K562 (cell line): ENCODE data around the gene E2F1. TPM values are rescaled to one million over a fixed set of nuclear protein-coding genes. Genes with fewer than 3 reads are reported as not detected.

ENCODE experiments used
- ADNP ChIP-seq: fragments of 200-800 bp; sonication (Bioruptor generic); IDR thresholded peaks from 2 replicates; pipeline ENCODE4 v1.6.1; 2016; ENCODE audit warnings: missing genetic modification characterization, missing compliant biosample characterization
- CHCHD3 ChIP-seq: fragments of 250-450 bp; sonication (Bioruptor Pico); IDR thresholded peaks from 2 replicates; pipeline ENCODE4 v2.1.2; 2022; ENCODE audit warnings: mild to moderate bottlenecking
- CREB3L1 ChIP-seq: fragments of 450-650 bp; IDR thresholded peaks from 2 replicates; pipeline ENCODE4 v1.6.1; 2014; ENCODE audit warnings: low read depth, mild to moderate bottlenecking, moderate library complexity, borderline replicate concordance
- DMBX1 ChIP-seq: fragments of 250-450 bp; sonication (Bioruptor Pico); IDR thresholded peaks from 2 replicates; pipeline ENCODE4 v1.8.0; 2022; ENCODE audit warnings: inconsistent platforms, mild to moderate bottlenecking, moderate library complexity, borderline replicate concordance
- ESRRA ChIP-seq: fragments of 450-650 bp; IDR thresholded peaks from 2 replicates; pipeline ENCODE4 v1.6.1; 2014; ENCODE audit warnings: low read depth, mild to moderate bottlenecking, moderate library complexity, borderline replicate concordance
- FOXK1 ChIP-seq: sonication (generic); formaldehyde crosslinking; IDR thresholded peaks from 2 replicates; pipeline ENCODE4 v1.8.0; 2022; ENCODE audit warnings: missing genetic modification reagents, mild to moderate bottlenecking, borderline replicate concordance
- GATAD2A ChIP-seq: fragments of 450-650 bp; IDR thresholded peaks from 2 replicates; pipeline ENCODE4 v1.6.1; 2017
- HMBOX1 ChIP-seq: sonication (generic); IDR thresholded peaks from 2 replicates; pipeline ENCODE4 v1.6.1; 2016
- HMGXB4 ChIP-seq: sonication (generic); formaldehyde crosslinking; IDR thresholded peaks from 2 replicates; pipeline ENCODE4 v1.8.1; 2023; ENCODE audit warnings: mild to moderate bottlenecking, missing genetic modification reagents
- KAT7 ChIP-seq: sonication (generic); formaldehyde crosslinking; IDR thresholded peaks from 2 replicates; pipeline ENCODE4 v1.8.0; 2022; ENCODE audit warnings: missing genetic modification reagents, mild to moderate bottlenecking, borderline replicate concordance
- KDM2B ChIP-seq: fragments of 250-450 bp; sonication (Bioruptor Pico); IDR thresholded peaks from 2 replicates; pipeline ENCODE4 v1.8.0; 2021; ENCODE audit warnings: mild to moderate bottlenecking, moderate library complexity
- MED1 ChIP-seq: sonication (generic); formaldehyde crosslinking; IDR thresholded peaks from 2 replicates; pipeline ENCODE4 v1.8.1; 2023; ENCODE audit warnings: missing genetic modification reagents, borderline replicate concordance
- NKRF ChIP-seq: fragments of 450-650 bp; IDR thresholded peaks from 2 replicates; pipeline ENCODE4 v1.6.1; 2016; ENCODE audit warnings: borderline replicate concordance
- POLR2B ChIP-seq: fragments of 450-650 bp; IDR thresholded peaks from 2 replicates; pipeline ENCODE4 v1.6.1; 2018; ENCODE audit warnings: low read depth; ENCODE audit not compliant: partially characterized antibody
- PREB ChIP-seq: sonication (generic); formaldehyde crosslinking; IDR thresholded peaks from 2 replicates; pipeline ENCODE4 v1.8.1; 2023; ENCODE audit warnings: mild to moderate bottlenecking, missing genetic modification reagents
- ZMIZ1 ChIP-seq, 2 experiments: fragments of 150-350 bp in 1 of 2; IDR thresholded peaks; 2 replicates each; pipeline ENCODE4 v1.6.1; 2012 to 2016; ENCODE audit warnings: low read depth in 2 of 2, low read length in 2 of 2, mild to moderate bottlenecking in 1 of 2, moderate library complexity in 1 of 2
- ZNF217 ChIP-seq: sonication (generic); formaldehyde crosslinking; IDR thresholded peaks from 2 replicates; pipeline ENCODE4 v1.8.0; 2022; ENCODE audit warnings: mild to moderate bottlenecking, missing genetic modification reagents
- ZNF239 ChIP-seq: fragments of 250-450 bp; sonication (Bioruptor Pico); IDR thresholded peaks from 2 replicates; pipeline ENCODE4 v1.4.0; 2020; ENCODE audit warnings: mild to moderate bottlenecking
- polyA plus RNA-seq, 8 experiments: library from polyadenylated mRNA; depleted of rRNA in 4 of 8; stranded (reverse) in 5 of 8; unstranded in 3 of 8; fragments of >200 nt; fragmentation: Nextera tagmentation in 2 of 8; fragmentation: Illumina TruSeq in 1 of 8; extraction: Ambion mirVana in 2 of 8; extraction: Trizol in 1 of 8; gene quantifications; 2 replicates each; pipeline versions ENCODE4 v1.2.1 to v1.2.3, GENCODE V29; 2011 to 2014; ENCODE audit warnings: inconsistent platforms in 1 of 8, missing spikeins in 1 of 8
- total RNA-seq, 7 experiments: library from RNA; depleted of rRNA in 6 of 7; stranded (reverse); fragments of >200 nt in 6 of 7; fragmentation: Illumina TruSeq in 2 of 7; extraction: Trizol in 2 of 7; gene quantifications; 2 replicates each; pipeline versions ENCODE4 v1.2.1 to v1.2.3, GENCODE V29; 2011 to 2021; ENCODE audit warnings: low replicate concordance in 1 of 7

E2F1 gene
- total and polyA plus RNA-seq, 9 of the 15 experiments (the other 6 are each of a cell fraction or from before 2014, with no cell fraction given) = 0.14 to 30.6 (median 13.1) TPM

- peak in 1 of 2 experiments; percentile 87; a peak in 2 of 4 replicates for TF ChIP-seq ZMIZ1 (IDR thresholded peaks at IDR 0.05; ENCODE audit: low read depth in 2 of 2, low read length in 2 of 2)
- no peak for TF ChIP-seq NKRF
- TF ChIP-seq ZNF239 (CRISPR knock-in tag) = no peak
- no peak for TF ChIP-seq CHCHD3
- TF ChIP-seq KDM2B = no peak
- TF ChIP-seq ESRRA = no peak
- no peak for TF ChIP-seq ADNP (tag)
- no peak for TF ChIP-seq MED1 (CRISPR knock-in tag)
- TF ChIP-seq GATAD2A = no peak
- TF ChIP-seq DMBX1 = peak; percentile 66; the same call in 1 of the 2 replicates
- no peak for TF ChIP-seq POLR2B
- 0 out of 2 replicates have a peak, but pooled peaks have one; percentile 35 for TF ChIP-seq CREB3L1
- TF ChIP-seq PREB = no peak
- TF ChIP-seq FOXK1 (CRISPR knock-in tag) = no peak
- no peak for TF ChIP-seq ZNF217
- no peak for TF ChIP-seq HMBOX1
- TF ChIP-seq KAT7 = no peak
- no peak for TF ChIP-seq HMGXB4 (CRISPR knock-in tag)
These were observed 3.8 kb upstream of the E2F1 start (continued) for GRCh38 chr20:33689973-33690372.
